Smooth muscle cell (in vitro differentiated cells): ENCODE data around the gene UBE2L6. TPM values are rescaled to one million over a fixed set of nuclear protein-coding genes. Genes with fewer than 3 reads are reported as not detected.

Source experiments
- DNase-seq: peaks from one replicate; lab custom pipeline; 2025; ENCODE audit not compliant: unreplicated experiment; lab: John Stamatoyannopoulos, UW
- H2AFZ ChIP-seq: fragments of 200-600 bp; sonication (generic); 2 replicates; pipeline ENCODE4 v1.6.0; 2016; ENCODE audit warnings: antibody characterized with exemption, low read depth, mild to moderate bottlenecking
- H3F3A ChIP-seq: fragments of 200-600 bp; sonication (generic); 2 replicates; pipeline ENCODE4 v1.6.0; 2017; ENCODE audit warnings: antibody characterized with exemption, low read depth
- H3K27ac ChIP-seq: fragments of 200-600 bp; sonication (generic); 2 replicates; pipeline ENCODE4 v1.5.1; 2016; ENCODE audit warnings: low read depth, mild to moderate bottlenecking
- H3K27me3 ChIP-seq: fragments of 200-600 bp; sonication (generic); 2 replicates; pipeline ENCODE4 v1.6.1; 2016; ENCODE audit warnings: low read depth, mild to moderate bottlenecking
- H3K36me3 ChIP-seq: fragments of 200-600 bp; sonication (generic); 2 replicates; pipeline ENCODE4 v1.5.1; 2016; ENCODE audit warnings: low read depth
- H3K4me1 ChIP-seq: fragments of 200-600 bp; sonication (generic); 2 replicates; pipeline ENCODE4 v1.5.1; 2016; ENCODE audit warnings: low read depth
- H3K4me2 ChIP-seq: fragments of 200-600 bp; sonication (generic); 2 replicates; pipeline ENCODE4 v1.6.0; 2016; ENCODE audit warnings: mild to moderate bottlenecking
- H3K4me3 ChIP-seq: fragments of 200-600 bp; sonication (generic); 2 replicates; pipeline ENCODE4 v1.5.1; 2016; ENCODE audit warnings: mild to moderate bottlenecking
- H3K79me2 ChIP-seq: fragments of 200-600 bp; sonication (generic); 2 replicates; pipeline ENCODE4 v1.6.0; 2016; ENCODE audit warnings: low read depth, mild to moderate bottlenecking
- H3K9ac ChIP-seq: fragments of 200-600 bp; sonication (generic); 2 replicates; pipeline ENCODE4 v1.6.0; 2016; ENCODE audit warnings: low read depth
- H3K9me3 ChIP-seq: fragments of 200-600 bp; sonication (generic); replicated peaks from 2 replicates; pipeline ENCODE4 v1.5.1; 2016; ENCODE audit warnings: low read depth
- H4K20me1 ChIP-seq: fragments of 200-600 bp; sonication (generic); 2 replicates; pipeline ENCODE4 v1.6.0; 2016; ENCODE audit warnings: low read depth
- CTCF ChIP-seq: fragments of 200-600 bp; sonication (generic); IDR thresholded peaks from 2 replicates; pipeline ENCODE4 v1.5.1; 2017; ENCODE audit warnings: borderline replicate concordance, mild to moderate bottlenecking, antibody characterized with exemption; ENCODE audit not compliant: insufficient read depth, poor library complexity, severe bottlenecking
- WGBS: methylation state at CpG from one replicate; pipeline ENCODE4 v1.1.7; 2016; ENCODE audit warnings: low lambda C conversion rate; 5-methylcytosine and 5-hydroxymethylcytosine counted together
- polyA plus RNA-seq: library from polyadenylated mRNA; unstranded; fragments of >200 nt; fragmentation: Nextera tagmentation; extraction: Ambion mirVana; gene quantifications from 2 replicates; pipeline ENCODE4 v1.2.1, GENCODE V29; 2016
- total RNA-seq: library from RNA; depleted of rRNA; stranded (reverse); fragments of >200 nt; gene quantifications from 2 replicates; pipeline ENCODE4 v1.2.3, GENCODE V29; 2014

Gene UBE2L6
- total and polyA plus RNA-seq, 2 experiments from 2014 or later = 14.4 to 28.2 TPM

DNA sequence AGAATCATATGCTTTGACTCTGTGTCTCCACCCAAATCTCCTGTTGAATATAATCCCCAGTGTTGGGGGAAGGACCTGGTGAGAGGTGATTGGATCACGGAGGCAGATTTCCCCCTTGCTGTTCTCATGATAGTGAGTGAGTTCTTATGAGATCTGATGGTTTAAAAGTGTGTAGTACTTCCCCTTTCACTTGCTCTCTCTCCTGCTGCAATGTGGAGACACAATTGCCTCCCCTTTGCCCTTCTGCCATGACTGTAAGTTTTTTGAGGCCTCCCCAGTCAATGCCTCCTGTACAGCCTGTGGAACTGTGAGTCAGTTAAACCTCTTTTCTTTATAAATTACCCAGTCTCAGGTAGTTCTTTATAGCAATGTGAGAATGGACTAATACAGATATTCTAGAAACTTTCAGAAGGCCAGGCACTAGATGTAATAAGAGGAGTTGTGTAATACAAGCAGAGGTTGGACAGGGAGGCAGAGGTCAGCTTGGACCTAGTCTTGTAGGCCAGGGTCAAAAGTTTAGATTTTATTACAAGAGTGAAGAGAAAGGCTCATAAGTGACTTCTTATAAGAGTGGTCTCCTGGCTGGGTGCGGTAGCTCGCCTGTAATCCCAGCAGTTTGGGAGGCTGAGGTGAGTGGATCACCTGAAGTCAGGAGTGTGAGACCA lies 20.7 kb upstream of the UBE2L6 start:
- H3F3A ChIP-seq = no peaks in the 10 kb centered on the region
- no peaks in the 10 kb centered on the region for H3K27me3 ChIP-seq
- H3K79me2 ChIP-seq = no peaks in the 10 kb centered on the region
- DNase-seq = no peak
- no peaks in the 10 kb centered on the region for H4K20me1 ChIP-seq
- no peak overlapping the region for H3K27ac ChIP-seq
- no peak overlapping the region for H3K4me3 ChIP-seq
- H3K4me2 ChIP-seq = no peak overlapping the region
- H3K9me3 ChIP-seq = no peaks in the 10 kb centered on the region
- TF ChIP-seq CTCF = no peak
- H3K4me1 ChIP-seq = peaks cover 10% of the 10 kb centered on the region
- no peak overlapping the region for H2AFZ ChIP-seq
- no peaks in the 10 kb centered on the region for H3K36me3 ChIP-seq
- H3K9ac ChIP-seq = no peak overlapping the region
- 78% methylated on average over 3 of the region's 3 CpGs for WGBS

DNA sequence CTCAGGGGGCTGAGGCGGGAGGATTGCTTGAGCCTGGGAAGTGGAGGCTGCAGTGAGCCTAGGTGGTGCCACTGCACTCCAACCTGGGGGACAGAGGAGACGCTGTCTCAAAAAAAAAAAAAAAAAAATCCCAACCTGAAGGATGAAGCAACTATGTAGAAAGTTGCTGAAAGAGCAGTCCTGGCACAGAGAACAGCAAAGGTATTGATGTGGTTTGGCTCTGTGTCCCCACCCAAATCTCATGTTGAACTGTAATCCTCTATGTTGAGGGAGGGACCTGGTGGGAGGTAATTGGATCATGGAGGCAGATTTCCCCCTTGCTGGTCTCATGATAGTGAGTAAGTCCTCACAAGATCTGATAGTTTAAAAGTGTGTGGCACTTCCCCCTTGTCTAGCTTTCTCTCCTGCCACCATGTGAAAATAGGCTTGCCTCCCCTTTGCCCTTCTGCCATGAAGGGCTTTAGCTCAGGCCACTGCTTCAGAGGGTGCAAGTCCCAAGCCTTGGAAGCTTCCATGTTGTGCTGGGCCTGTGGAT lies 19.3 kb upstream of the UBE2L6 start:
- TF ChIP-seq CTCF = no peak
- H3K79me2 ChIP-seq = no peaks in the 10 kb centered on the region
- no peak overlapping the region for H3K4me2 ChIP-seq
- no peaks in the 10 kb centered on the region for H3F3A ChIP-seq
- 46% methylated on average over 2 of the region's 2 CpGs for WGBS
- H3K9me3 ChIP-seq = no peaks in the 10 kb centered on the region
- no peak overlapping the region for H2AFZ ChIP-seq
- H3K4me3 ChIP-seq = no peak overlapping the region
- H3K27ac ChIP-seq = no peak overlapping the region
- H3K36me3 ChIP-seq = no peaks in the 10 kb centered on the region
- no peak overlapping the region for H3K9ac ChIP-seq
- no peaks in the 10 kb centered on the region for H4K20me1 ChIP-seq
- DNase-seq = no peak
- no peaks in the 10 kb centered on the region for H3K27me3 ChIP-seq
- peaks cover 10% of the 10 kb centered on the region for H3K4me1 ChIP-seq

DNA sequence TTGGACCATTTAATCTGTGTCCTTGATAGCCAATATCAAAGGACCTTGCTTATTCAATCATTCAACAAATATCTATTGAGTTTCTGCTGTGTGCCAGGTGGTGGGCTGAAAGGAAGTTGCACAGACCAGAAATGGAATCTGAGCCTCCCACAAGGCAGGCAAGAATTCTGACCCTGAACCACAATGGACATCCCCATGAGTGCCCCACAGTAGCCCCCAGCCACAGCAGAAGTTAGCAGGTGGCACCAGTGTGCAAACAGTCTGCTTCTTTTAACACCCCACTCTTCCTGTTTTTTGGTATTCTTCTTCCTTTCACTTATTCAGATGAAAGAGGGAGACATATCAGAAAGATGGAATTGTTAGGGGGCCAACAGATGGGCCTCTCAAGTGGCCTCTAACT lies 17.8 kb upstream of the UBE2L6 start:
- no peak for TF ChIP-seq CTCF
- no peak overlapping the region for H3K27ac ChIP-seq
- DNase-seq = no peak
- H3K4me2 ChIP-seq = no peak overlapping the region
- H3K4me3 ChIP-seq = no peak overlapping the region
- H3K36me3 ChIP-seq = no peaks in the 10 kb centered on the region
- H3K9me3 ChIP-seq = no peaks in the 10 kb centered on the region
- no peaks in the 10 kb centered on the region for H4K20me1 ChIP-seq
- peaks cover 10% of the 10 kb centered on the region for H3K4me1 ChIP-seq
- H2AFZ ChIP-seq = no peak overlapping the region
- H3K79me2 ChIP-seq = no peaks in the 10 kb centered on the region
- H3K27me3 ChIP-seq = no peaks in the 10 kb centered on the region
- H3K9ac ChIP-seq = no peak overlapping the region
- H3F3A ChIP-seq = no peaks in the 10 kb centered on the region

GRCh38 chr11:57584341-57584740 lies 16.9 kb upstream of the UBE2L6 start:
- Histone ChIP-seq H3K4me2 (no peak overlapping the region), H3K79me2 (no peaks in the 10 kb centered on the region), H3K9ac (no peak overlapping the region), H3K9me3 (no peaks in the 10 kb centered on the region), H3K27me3 (no peaks in the 10 kb centered on the region), H3K36me3 (no peaks in the 10 kb centered on the region), H3K4me1 (peaks cover 10% of the 10 kb centered on the region), H3F3A (no peaks in the 10 kb centered on the region), H3K27ac (no peak overlapping the region), H2AFZ (no peak overlapping the region), H3K4me3 (no peak overlapping the region), H4K20me1 (no peaks in the 10 kb centered on the region)
- 81% methylated on average over 9 of the region's 9 CpGs for WGBS
- DNase-seq = no peak
- no peak for TF ChIP-seq CTCF
